Measurements from ENCODE around the gene POTEJ. TPM values are rescaled to one million over a fixed set of nuclear protein-coding genes. Genes with fewer than 3 reads are reported as not detected.
"Not testable (repeated sequence)": the region's sequence is repeated elsewhere in the genome, so short reads cannot be mapped to it uniquely, and the experiment has no call there.

The POTEJ gene
- total RNA-seq, 1 experiment from 2014 or later = not detected

- not testable (repeated sequence) for H4K91ac ChIP-seq (ENCODE audit: insufficient read length, low read depth, low read length); H3K27me3 Mint-ChIP-seq (ENCODE audit: low read depth); H3K27me3 ChIP-seq (ENCODE audit: insufficient read depth, low read length); H2BK20ac ChIP-seq (ENCODE audit: low read depth, low read length, poor library complexity, severe bottlenecking); H3K79me2 ChIP-seq (ENCODE audit: insufficient read depth, low read length); H2BK15ac ChIP-seq (ENCODE audit: low read depth, low read length); H4K20me1 ChIP-seq (ENCODE audit: control insufficient read depth, insufficient read depth, insufficient read length); H3K18ac ChIP-seq (ENCODE audit: insufficient read length, low read depth, low read length); H2BK120ac ChIP-seq (ENCODE audit: low read depth, low read length, poor library complexity, severe bottlenecking); H3K4ac ChIP-seq (ENCODE audit: low read depth, low read length); H3K4me1 ChIP-seq (ENCODE audit: insufficient read depth, low read length); H3K36me3 Mint-ChIP-seq (ENCODE audit: insufficient read depth in 1 of 3, low read depth in 3 of 3); H3K27ac Mint-ChIP-seq; H3K9me3 Mint-ChIP-seq; H3K79me1 ChIP-seq (ENCODE audit: insufficient read depth, low read depth, low read length, poor library complexity, severe bottlenecking); H3K56ac ChIP-seq (ENCODE audit: insufficient read length, low read depth, low read length); H3K9me3 ChIP-seq (ENCODE audit: control insufficient read depth, low read depth, low read length); H3K9ac ChIP-seq (ENCODE audit: extremely low read depth, insufficient read length, low read length); DNase-seq; H2AK5ac ChIP-seq (ENCODE audit: insufficient read length, low read length); H4K8ac ChIP-seq (replicated peaks; ENCODE audit: insufficient read length, low read depth, low read length); H3K14ac ChIP-seq (ENCODE audit: insufficient read depth, low read length); H3K27ac ChIP-seq (ENCODE audit: insufficient read length, low read depth, low read length); H3K4me1 Mint-ChIP-seq; H3T11ph ChIP-seq (ENCODE audit: low read length); H3K23me2 ChIP-seq (ENCODE audit: insufficient read length, low read depth, low read length, poor library complexity, severe bottlenecking); H3K23ac ChIP-seq (ENCODE audit: insufficient read length, low read depth, low read length); H4K5ac ChIP-seq (ENCODE audit: insufficient read length, low read depth, low read length); H3K4me3 Mint-ChIP-seq; H3K4me2 ChIP-seq (ENCODE audit: insufficient read depth, insufficient read length, low read length); H2BK5ac ChIP-seq (ENCODE audit: insufficient read length, low read length); H2BK12ac ChIP-seq (ENCODE audit: insufficient read length, low read depth, low read length); H2AFZ ChIP-seq (ENCODE audit: low read length)
- WGBS (ENCODE audit: extremely low coverage, insufficient read length, low lambda C conversion rate) = no CpG with 5 or more reads among the region's 8 CpGs
Measured at GRCh38 chr2:130576209-130576784, 34.9 kb upstream of the POTEJ start.

- not testable (repeated sequence) for H3K4me2 ChIP-seq (ENCODE audit: insufficient read depth, insufficient read length, low read length); H4K5ac ChIP-seq (ENCODE audit: insufficient read length, low read depth, low read length); H3K27ac ChIP-seq (ENCODE audit: insufficient read length, low read depth, low read length); H3K27ac Mint-ChIP-seq; H3K4me1 ChIP-seq (ENCODE audit: insufficient read depth, low read length); H3K4me3 Mint-ChIP-seq; H2BK12ac ChIP-seq (ENCODE audit: insufficient read length, low read depth, low read length); H3K79me2 ChIP-seq (ENCODE audit: insufficient read depth, low read length); H3K27me3 Mint-ChIP-seq (ENCODE audit: low read depth); H4K91ac ChIP-seq (ENCODE audit: insufficient read length, low read depth, low read length); H3K23ac ChIP-seq (ENCODE audit: insufficient read length, low read depth, low read length); H2AFZ ChIP-seq (ENCODE audit: low read length); H2AK5ac ChIP-seq (ENCODE audit: insufficient read length, low read length); H3T11ph ChIP-seq (ENCODE audit: low read length); H3K14ac ChIP-seq (ENCODE audit: insufficient read depth, low read length); H3K56ac ChIP-seq (ENCODE audit: insufficient read length, low read depth, low read length); H2BK5ac ChIP-seq (ENCODE audit: insufficient read length, low read length); H2BK20ac ChIP-seq (ENCODE audit: low read depth, low read length, poor library complexity, severe bottlenecking); DNase-seq; H2BK120ac ChIP-seq (ENCODE audit: low read depth, low read length, poor library complexity, severe bottlenecking); H3K4me1 Mint-ChIP-seq; H3K23me2 ChIP-seq (ENCODE audit: insufficient read length, low read depth, low read length, poor library complexity, severe bottlenecking); H3K27me3 ChIP-seq (ENCODE audit: insufficient read depth, low read length); H4K8ac ChIP-seq (replicated peaks; ENCODE audit: insufficient read length, low read depth, low read length); H3K9ac ChIP-seq (ENCODE audit: extremely low read depth, insufficient read length, low read length); H3K79me1 ChIP-seq (ENCODE audit: insufficient read depth, low read depth, low read length, poor library complexity, severe bottlenecking); H3K9me3 Mint-ChIP-seq; H3K4ac ChIP-seq (ENCODE audit: low read depth, low read length); H2BK15ac ChIP-seq (ENCODE audit: low read depth, low read length); H3K36me3 Mint-ChIP-seq (ENCODE audit: insufficient read depth in 1 of 3, low read depth in 3 of 3); H3K18ac ChIP-seq (ENCODE audit: insufficient read length, low read depth, low read length); H4K20me1 ChIP-seq (ENCODE audit: control insufficient read depth, insufficient read depth, insufficient read length); H3K9me3 ChIP-seq (ENCODE audit: control insufficient read depth, low read depth, low read length)
- no CpG with 5 or more reads among the region's 4 CpGs for WGBS (ENCODE audit: extremely low coverage, insufficient read length, low lambda C conversion rate)
Measured at GRCh38 chr2:130577559-130577958, 33.7 kb upstream of the POTEJ start.
